IPS-15b (cell line): ENCODE results near the gene KIR2DL3.
"Not testable (repeated sequence)": the region's sequence is repeated elsewhere in the genome, so short reads cannot be mapped to it uniquely, and the experiment has no call there.

Experiments used
- H3K27me3 ChIP-seq: one replicate; pipeline ENCODE4 v1.6.1; 2013; ENCODE audit warnings: low read length; ENCODE audit not compliant: control insufficient read depth, insufficient read depth
- H3K36me3 ChIP-seq: one replicate; pipeline ENCODE4 v1.6.1; 2013; ENCODE audit warnings: low read length; ENCODE audit not compliant: control insufficient read depth, insufficient read depth
- H3K4me1 ChIP-seq: one replicate; pipeline ENCODE4 v1.6.1; 2013; ENCODE audit warnings: mild to moderate bottlenecking, low read length; ENCODE audit not compliant: control insufficient read depth, insufficient read depth
- H3K4me3 ChIP-seq: one replicate; pipeline ENCODE4 v1.5.1; 2013; ENCODE audit warnings: low read depth, low read length
- H3K9ac ChIP-seq: one replicate; pipeline ENCODE4 v1.6.1; 2013; ENCODE audit warnings: low read depth, mild to moderate bottlenecking, low read length
- H3K9me3 ChIP-seq: one replicate; pipeline ENCODE4 v1.6.1; 2013; ENCODE audit warnings: mild to moderate bottlenecking, low read length; ENCODE audit not compliant: control insufficient read depth, insufficient read depth

The KIR2DL3 gene

DNA sequence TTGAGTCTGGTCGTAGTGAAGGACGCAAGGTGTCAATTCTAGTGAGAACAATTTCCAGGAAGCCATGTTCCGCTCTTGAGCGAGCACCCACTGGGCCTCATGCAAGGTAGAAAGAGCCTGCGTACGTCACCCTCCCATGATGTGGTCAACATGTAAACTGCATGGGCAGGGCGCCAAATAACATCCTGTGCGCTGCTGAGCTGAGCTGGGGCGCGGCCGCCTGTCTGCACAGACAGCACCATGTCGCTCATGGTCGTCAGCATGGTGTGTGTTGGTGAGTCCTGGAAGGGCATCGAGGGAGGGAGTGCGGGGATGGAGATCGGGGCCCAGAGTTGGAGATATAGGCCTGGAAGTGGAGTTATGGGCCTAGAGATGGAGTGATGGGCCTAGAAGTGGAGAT lies at the start of gene KIR2DL3:
Gene KIR2DL3 (plus strand): TSS at position 208 of the 400 bp plus-strand sequence. CDS start 33 bp downstream, at position 241.
- H3K36me3 ChIP-seq, H3K4me3 ChIP-seq, H3K9ac ChIP-seq, H3K4me1 ChIP-seq, H3K9me3 ChIP-seq, H3K27me3 ChIP-seq: not testable (repeated sequence)

- Histone ChIP-seq H3K27me3 (no peaks in the 10 kb centered on the region), H3K9me3 (peaks cover 12% of the 10 kb centered on the region), H3K9ac (no peak overlapping the region), H3K36me3 (no peaks in the 10 kb centered on the region), H3K4me1 (no peaks in the 10 kb centered on the region), H3K4me3 (no peak overlapping the region)
These were observed 46.6 kb upstream of the KIR2DL3 start for GRCh38 chr19:54691582-54692297.

DNA sequence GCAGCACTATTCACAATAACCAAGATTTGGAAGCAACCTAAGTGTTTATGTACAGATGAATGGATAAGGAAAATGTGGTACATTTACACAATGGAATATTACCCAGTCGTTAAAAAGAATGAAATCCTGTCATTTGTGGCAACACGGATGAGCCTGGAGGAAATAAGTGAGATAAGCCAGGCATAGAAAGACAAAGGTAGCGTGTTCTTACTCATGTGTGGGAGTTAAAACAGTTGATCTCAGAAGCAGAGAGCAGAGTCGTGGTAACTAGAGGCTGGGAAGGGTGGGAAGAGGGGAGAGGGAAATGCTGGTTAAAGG lies 46.1 kb upstream of the KIR2DL3 start:
- no peaks in the 10 kb centered on the region for H3K36me3 ChIP-seq
- no peak overlapping the region for H3K9ac ChIP-seq
- no peaks in the 10 kb centered on the region for H3K4me1 ChIP-seq
- H3K4me3 ChIP-seq, result no peak overlapping the region
- peaks cover 12% of the 10 kb centered on the region for H3K9me3 ChIP-seq
- no peaks in the 10 kb centered on the region for H3K27me3 ChIP-seq

DNA sequence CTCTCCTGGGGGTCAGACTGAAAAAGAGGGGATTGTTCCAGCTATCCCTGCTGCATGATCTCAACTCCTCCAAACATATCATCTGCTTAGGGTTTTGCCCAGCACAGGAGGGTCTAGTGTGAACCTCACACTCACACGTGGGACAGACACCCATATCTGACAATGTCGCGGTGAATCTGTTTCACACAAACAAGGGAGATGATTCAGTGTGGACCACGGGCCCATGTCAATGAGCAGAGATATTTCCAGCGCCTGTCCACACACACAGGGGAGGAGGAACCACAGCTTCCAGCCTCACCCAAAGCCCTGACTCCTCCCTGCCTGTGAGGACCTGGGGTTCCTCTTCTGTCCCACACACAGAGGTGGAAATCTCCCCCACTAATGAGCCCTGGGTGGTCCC lies 43.7 kb upstream of the KIR2DL3 start:
- Histone ChIP-seq H3K9ac (no peak overlapping the region), H3K36me3 (no peaks in the 10 kb centered on the region), H3K9me3 (peaks cover 17% of the 10 kb centered on the region), H3K27me3 (no peaks in the 10 kb centered on the region), H3K4me3 (no peak overlapping the region), H3K4me1 (no peaks in the 10 kb centered on the region)

- Histone ChIP-seq H3K36me3 (no peaks in the 10 kb centered on the region), H3K4me3 (no peak overlapping the region), H3K9me3 (peaks cover 20% of the 10 kb centered on the region), H3K4me1 (no peaks in the 10 kb centered on the region), H3K27me3 (no peaks in the 10 kb centered on the region), H3K9ac (no peak overlapping the region)
These were observed 42.2 kb upstream of the KIR2DL3 start for GRCh38 chr19:54696117-54696548.

GRCh38 chr19:54696766-54697165 lies 41.5 kb upstream of the KIR2DL3 start:
- peaks cover 23% of the 10 kb centered on the region for H3K9me3 ChIP-seq
- H3K9ac ChIP-seq, result no peak overlapping the region
- no peaks in the 10 kb centered on the region for H3K27me3 ChIP-seq

GRCh38 chr19:54697716-54698115 lies 40.6 kb upstream of the KIR2DL3 start:
- H3K9me3 ChIP-seq, result peaks cover 23% of the 10 kb centered on the region
- H3K4me1 ChIP-seq, H3K36me3 ChIP-seq, H3K4me3 ChIP-seq, H3K27me3 ChIP-seq, H3K9ac ChIP-seq: not testable (repeated sequence)

More at GRCh38 chr19:54696766-54697165, 41.5 kb upstream of the KIR2DL3 start:
- no peaks in the 10 kb centered on the region for H3K4me1 ChIP-seq
- no peak overlapping the region for H3K4me3 ChIP-seq
- H3K36me3 ChIP-seq, result no peaks in the 10 kb centered on the region

DNA sequence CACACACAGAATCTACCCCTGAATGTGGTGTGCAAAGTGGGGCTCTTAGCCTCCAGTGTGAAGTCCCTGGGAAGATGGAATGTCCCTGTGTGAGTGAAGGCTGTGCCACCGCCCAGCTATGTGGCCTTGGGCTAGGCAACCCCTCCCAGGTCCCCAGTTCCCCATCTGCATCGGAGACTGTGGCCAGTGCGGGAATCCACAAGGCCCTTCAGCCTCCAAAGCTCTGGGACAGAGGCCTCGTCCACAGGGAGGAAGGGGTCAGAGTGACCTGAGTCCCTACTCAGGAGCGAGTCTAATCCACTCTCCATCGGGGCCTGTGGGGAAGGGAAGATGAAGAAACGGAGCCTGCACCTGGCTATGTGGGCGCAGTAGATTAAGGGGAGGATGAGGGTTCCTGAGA lies 33.4 kb upstream of the KIR2DL3 start:
- Histone ChIP-seq H3K9ac (no peak overlapping the region), H3K27me3 (no peaks in the 10 kb centered on the region), H3K9me3 (peaks cover 28% of the 10 kb centered on the region), H3K36me3 (no peaks in the 10 kb centered on the region), H3K4me1 (no peaks in the 10 kb centered on the region), H3K4me3 (no peak overlapping the region)

GRCh38 chr19:54707962-54708361 lies 30.4 kb upstream of the KIR2DL3 start:
- no peak overlapping the region for H3K9ac ChIP-seq
- no peaks in the 10 kb centered on the region for H3K36me3 ChIP-seq
- no peaks in the 10 kb centered on the region for H3K27me3 ChIP-seq
- no peak overlapping the region for H3K4me3 ChIP-seq
- H3K9me3 ChIP-seq, result peaks cover 22% of the 10 kb centered on the region
- H3K4me1 ChIP-seq, result no peaks in the 10 kb centered on the region

GRCh38 chr19:54708781-54709180 lies 29.5 kb upstream of the KIR2DL3 start:
- Histone ChIP-seq H3K4me3 (no peak overlapping the region), H3K36me3 (no peaks in the 10 kb centered on the region), H3K9me3 (peaks cover 20% of the 10 kb centered on the region), H3K9ac (no peak overlapping the region), H3K4me1 (no peaks in the 10 kb centered on the region), H3K27me3 (no peaks in the 10 kb centered on the region)

- H3K9me3 ChIP-seq, result peaks cover 16% of the 10 kb centered on the region
- H3K4me1 ChIP-seq, result no peaks in the 10 kb centered on the region
- H3K27me3 ChIP-seq, result no peaks in the 10 kb centered on the region
- no peaks in the 10 kb centered on the region for H3K36me3 ChIP-seq
- H3K4me3 ChIP-seq, result no peak overlapping the region
- no peak overlapping the region for H3K9ac ChIP-seq
These were observed 28.9 kb upstream of the KIR2DL3 start for GRCh38 chr19:54709212-54709948.

GRCh38 chr19:54709956-54710355 lies 28.4 kb upstream of the KIR2DL3 start:
- peaks cover 12% of the 10 kb centered on the region for H3K9me3 ChIP-seq
- H3K27me3 ChIP-seq, H3K4me1 ChIP-seq, H3K36me3 ChIP-seq, H3K4me3 ChIP-seq, H3K9ac ChIP-seq: not testable (repeated sequence)
